GM12801 (cell line): ENCODE measurements around the gene HDDC2.

ENCODE experiments used
- CTCF ChIP-seq: IDR thresholded peaks from one replicate; pipeline ENCODE4 v1.5.1; 2011; ENCODE audit warnings: control low read depth; ENCODE audit not compliant: insufficient read length; ENCODE audit errors: extremely low read depth

HDDC2 gene

GRCh38 chr6:125314009-125314581, 12.3 kb upstream of the HDDC2 start:
- TF ChIP-seq CTCF, result no peak

- TF ChIP-seq CTCF, result no peak
Observed at GRCh38 chr6:125312950-125313349, 11.2 kb upstream of the HDDC2 start.

- no peak for TF ChIP-seq CTCF
Observed at GRCh38 chr6:125312478-125312877, 10.7 kb upstream of the HDDC2 start.

GRCh38 chr6:125310994-125311649, 9.4 kb upstream of the HDDC2 start:
- TF ChIP-seq CTCF, result no peak

GRCh38 chr6:125307964-125308615, 6.3 kb upstream of the HDDC2 start:
- no peak for TF ChIP-seq CTCF

GRCh38 chr6:125307150-125307838, 5.5 kb upstream of the HDDC2 start:
- no peak for TF ChIP-seq CTCF

- TF ChIP-seq CTCF, result no peak
Observed at GRCh38 chr6:125306756-125307149, 5.0 kb upstream of the HDDC2 start.
